Measurements from ENCODE around the gene SPPL2A. TPM values are rescaled to one million over a fixed set of nuclear protein-coding genes. Genes with fewer than 3 reads are reported as not detected.
"Not testable (repeated sequence)": the region's sequence is repeated elsewhere in the genome, so short reads cannot be mapped to it uniquely, and the experiment has no call there.

Gene SPPL2A, protein sequence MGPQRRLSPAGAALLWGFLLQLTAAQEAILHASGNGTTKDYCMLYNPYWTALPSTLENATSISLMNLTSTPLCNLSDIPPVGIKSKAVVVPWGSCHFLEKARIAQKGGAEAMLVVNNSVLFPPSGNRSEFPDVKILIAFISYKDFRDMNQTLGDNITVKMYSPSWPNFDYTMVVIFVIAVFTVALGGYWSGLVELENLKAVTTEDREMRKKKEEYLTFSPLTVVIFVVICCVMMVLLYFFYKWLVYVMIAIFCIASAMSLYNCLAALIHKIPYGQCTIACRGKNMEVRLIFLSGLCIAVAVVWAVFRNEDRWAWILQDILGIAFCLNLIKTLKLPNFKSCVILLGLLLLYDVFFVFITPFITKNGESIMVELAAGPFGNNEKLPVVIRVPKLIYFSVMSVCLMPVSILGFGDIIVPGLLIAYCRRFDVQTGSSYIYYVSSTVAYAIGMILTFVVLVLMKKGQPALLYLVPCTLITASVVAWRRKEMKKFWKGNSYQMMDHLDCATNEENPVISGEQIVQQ
- total RNA-seq (2014; rRNA removed; shearing (Covaris generic)), result 25.9 and 31.8 TPM in 2 replicates

DNA sequence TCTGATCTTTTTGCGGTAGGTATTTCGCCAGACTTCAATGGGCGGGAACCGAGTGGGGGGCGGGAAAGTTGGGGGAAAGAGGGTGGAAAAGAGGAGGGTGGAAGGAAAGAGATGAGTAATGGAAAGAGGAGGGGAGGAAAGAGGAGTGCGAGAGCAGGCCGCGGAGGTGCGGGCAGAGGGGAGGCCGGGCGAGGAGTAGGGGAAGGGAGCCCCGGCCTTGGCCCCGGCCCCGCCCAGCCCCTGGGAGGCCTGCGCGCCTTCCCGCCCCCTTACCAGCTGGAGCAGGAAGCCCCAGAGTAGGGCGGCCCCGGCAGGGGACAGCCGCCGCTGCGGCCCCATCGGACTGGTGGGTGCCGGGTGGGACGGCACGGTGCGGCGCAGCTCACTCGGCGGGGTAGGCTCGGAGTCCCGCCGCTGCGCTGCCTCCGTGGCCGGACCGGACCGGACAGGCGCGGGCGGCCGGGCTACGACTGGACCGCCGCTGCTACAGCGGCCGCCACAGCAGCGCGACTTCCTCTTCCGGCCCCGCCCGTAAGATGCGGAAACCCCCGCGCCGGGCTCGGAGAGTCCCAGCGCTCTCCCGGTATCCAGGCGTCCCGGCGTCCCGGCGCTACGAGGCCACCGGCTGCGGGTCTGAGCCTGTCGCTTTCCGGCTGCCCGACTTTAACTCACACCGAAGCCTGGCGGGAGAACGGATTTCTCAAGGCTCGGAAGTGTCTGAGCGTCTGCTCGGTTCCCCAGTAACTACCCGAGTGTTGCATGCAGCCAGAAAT is at the start of gene SPPL2A:
TSS of gene SPPL2A (minus strand) at position 512 of the 773 bp plus-strand sequence. CDS start at position 339, 173 bp downstream.
- Histone ChIP-seq H3K4me3 (ENCODE audit: insufficient read depth, low read depth, low read length) (peak within 1 kb of the TSS; percentile 74), H3K36me3 (replicated peaks; ENCODE audit: control insufficient read depth, insufficient read depth, low read length) (no peaks in the 10 kb centered on the region), H3K27me3 (ENCODE audit: control insufficient read depth, insufficient read depth, low read length) (no peaks in the 10 kb centered on the region)
- DNase-seq, result peak; percentile 97

DNA sequence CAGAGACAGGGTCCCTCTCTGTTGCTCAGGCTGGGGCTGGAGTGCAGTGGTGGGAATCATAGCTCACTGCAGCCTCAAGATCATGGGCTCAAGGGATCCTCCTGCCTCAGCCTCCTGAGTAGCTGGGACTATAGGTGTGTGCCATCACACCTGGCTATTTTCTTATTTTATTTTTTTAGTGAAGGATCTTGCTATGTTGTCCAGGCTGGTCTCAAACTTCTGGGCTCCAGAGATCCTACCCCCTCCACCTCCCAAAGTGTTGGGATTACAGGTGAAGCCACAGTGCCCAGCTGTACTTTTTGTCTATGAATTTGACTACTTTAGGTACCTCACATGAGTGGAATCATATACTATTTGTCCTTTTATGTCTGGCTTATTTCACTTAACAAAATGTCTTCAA is 49.1 kb upstream of the SPPL2A start:
- no peak for DNase-seq

DNA sequence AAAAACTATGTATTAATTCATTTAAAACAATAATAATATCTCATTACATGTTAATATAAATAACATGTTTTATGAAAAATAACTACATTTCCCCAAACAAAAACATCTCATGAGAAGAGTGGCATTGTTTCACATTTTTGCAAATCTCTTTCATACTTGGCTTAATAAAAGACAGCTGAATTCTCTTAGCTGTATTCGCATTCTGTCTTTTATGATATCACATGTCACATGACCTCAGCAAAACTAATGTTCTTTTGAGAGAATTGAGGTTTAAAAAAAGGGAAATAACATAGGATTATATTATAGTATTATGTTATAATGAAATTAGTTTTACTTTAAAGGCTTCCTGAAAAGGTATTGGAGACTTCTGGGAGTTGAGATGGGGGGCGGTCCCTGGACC is 48.4 kb upstream of the SPPL2A start:
- H3K4me3 ChIP-seq (ENCODE audit: insufficient read depth, low read depth, low read length), result no peak overlapping the region
- no peak for DNase-seq
- H3K36me3 ChIP-seq (replicated peaks; ENCODE audit: control insufficient read depth, insufficient read depth, low read length), result no peaks in the 10 kb centered on the region
- no peaks in the 10 kb centered on the region for H3K27me3 ChIP-seq (ENCODE audit: control insufficient read depth, insufficient read depth, low read length)

More for the DNA sequence above, 49.1 kb upstream of the SPPL2A start:
- Histone ChIP-seq H3K36me3 (replicated peaks; ENCODE audit: control insufficient read depth, insufficient read depth, low read length) (no peaks in the 10 kb centered on the region), H3K27me3 (ENCODE audit: control insufficient read depth, insufficient read depth, low read length) (no peaks in the 10 kb centered on the region), H3K4me3 (ENCODE audit: insufficient read depth, low read depth, low read length) (no peak overlapping the region)

GRCh38 chr15:50813089-50813488 is 47.6 kb upstream of the SPPL2A start:
- Histone ChIP-seq H3K4me3 (ENCODE audit: insufficient read depth, low read depth, low read length) (no peak overlapping the region), H3K27me3 (ENCODE audit: control insufficient read depth, insufficient read depth, low read length) (no peaks in the 10 kb centered on the region), H3K36me3 (replicated peaks; ENCODE audit: control insufficient read depth, insufficient read depth, low read length) (no peaks in the 10 kb centered on the region)
- no peak for DNase-seq

DNA sequence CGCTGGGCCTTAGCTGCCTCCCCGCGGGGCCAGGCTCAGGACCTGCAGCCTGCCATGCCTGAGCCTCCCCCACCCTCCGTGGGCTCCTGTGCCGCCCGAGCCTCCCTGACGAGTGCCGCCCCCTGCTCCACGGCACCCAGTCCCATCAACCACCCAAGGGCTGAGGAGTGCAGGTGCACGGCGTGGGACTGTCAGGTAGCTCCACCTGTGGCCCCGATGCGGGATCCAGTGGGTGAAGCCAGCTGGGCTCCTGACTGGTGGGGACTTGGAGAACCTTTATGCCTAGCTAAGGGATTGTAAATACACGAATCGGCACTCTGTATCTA is 46.6 kb upstream of the SPPL2A start:
- H3K36me3 ChIP-seq (replicated peaks; ENCODE audit: control insufficient read depth, insufficient read depth, low read length); H3K27me3 ChIP-seq (ENCODE audit: control insufficient read depth, insufficient read depth, low read length); H3K4me3 ChIP-seq (ENCODE audit: insufficient read depth, low read depth, low read length); DNase-seq: not testable (repeated sequence)

DNA sequence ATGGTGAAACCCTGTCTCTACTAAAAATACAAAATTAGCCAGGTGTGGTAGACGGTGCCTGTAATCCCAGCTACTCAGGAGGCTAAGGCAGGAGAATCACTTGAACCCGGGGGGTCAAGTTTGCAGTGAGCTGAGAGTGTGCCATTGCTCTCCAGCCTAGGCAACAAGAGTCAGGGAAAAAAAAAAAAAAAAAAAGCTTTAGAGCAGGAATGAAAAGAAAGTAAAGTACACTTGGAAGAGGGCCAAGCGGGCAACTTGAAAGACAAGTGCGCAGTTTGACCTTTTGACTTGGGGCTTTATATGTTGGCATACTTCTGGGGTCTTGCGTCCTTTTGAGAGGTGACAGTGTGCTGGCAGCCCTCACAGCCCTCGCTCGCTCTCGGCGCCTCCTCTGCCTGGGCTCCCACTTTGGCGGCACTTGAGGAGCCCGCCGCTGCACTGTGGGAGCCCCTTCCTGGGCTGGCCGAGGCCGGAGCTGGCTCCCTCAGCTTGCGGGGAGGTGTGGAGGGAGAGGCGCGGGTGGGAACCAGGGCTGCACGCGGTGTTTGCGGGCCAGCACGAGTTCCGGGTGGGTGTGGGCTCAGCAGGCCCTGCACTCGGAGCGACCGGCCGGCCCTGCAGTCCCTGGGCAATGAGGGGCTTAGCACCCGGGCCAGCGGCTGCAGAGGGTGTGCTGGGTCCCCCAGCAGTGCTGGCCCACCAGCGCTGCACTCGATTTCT is 46.1 kb upstream of the SPPL2A start:
- not testable (repeated sequence) for H3K4me3 ChIP-seq (ENCODE audit: insufficient read depth, low read depth, low read length); H3K27me3 ChIP-seq (ENCODE audit: control insufficient read depth, insufficient read depth, low read length)

GRCh38 chr15:50810128-50810527 is 44.6 kb upstream of the SPPL2A start:
- H3K27me3 ChIP-seq (ENCODE audit: control insufficient read depth, insufficient read depth, low read length), result no peaks in the 10 kb centered on the region
- DNase-seq, result no peak
- H3K36me3 ChIP-seq (replicated peaks; ENCODE audit: control insufficient read depth, insufficient read depth, low read length), result no peaks in the 10 kb centered on the region
- H3K4me3 ChIP-seq (ENCODE audit: insufficient read depth, low read depth, low read length), result no peak overlapping the region

More for the DNA sequence above, 46.1 kb upstream of the SPPL2A start:
- not testable (repeated sequence) for DNase-seq; H3K36me3 ChIP-seq (replicated peaks; ENCODE audit: control insufficient read depth, insufficient read depth, low read length)

DNA sequence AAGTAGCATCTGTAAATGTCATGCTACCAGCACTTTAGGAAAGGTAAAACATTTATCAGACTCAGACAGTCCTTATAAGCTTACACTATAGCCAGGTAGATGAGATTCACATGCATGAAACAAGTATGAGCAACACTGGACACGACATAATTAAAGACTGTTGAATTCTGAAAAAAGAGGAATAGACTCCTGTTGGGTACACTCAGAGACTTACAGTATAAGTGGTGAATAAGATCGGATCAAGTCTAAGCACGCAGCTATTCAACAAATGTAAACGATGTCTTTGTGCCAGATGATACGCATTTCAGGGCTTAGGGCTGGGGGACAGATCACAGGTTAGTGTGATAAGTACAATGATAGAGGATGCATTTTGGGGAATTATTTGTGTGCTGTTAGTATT is 43.2 kb upstream of the SPPL2A start:
- Histone ChIP-seq H3K36me3 (replicated peaks; ENCODE audit: control insufficient read depth, insufficient read depth, low read length) (no peaks in the 10 kb centered on the region), H3K27me3 (ENCODE audit: control insufficient read depth, insufficient read depth, low read length) (no peaks in the 10 kb centered on the region), H3K4me3 (ENCODE audit: insufficient read depth, low read depth, low read length) (no peak overlapping the region)
- DNase-seq, result no peak

- Histone ChIP-seq H3K27me3 (ENCODE audit: control insufficient read depth, insufficient read depth, low read length) (no peaks in the 10 kb centered on the region), H3K4me3 (ENCODE audit: insufficient read depth, low read depth, low read length) (no peak overlapping the region), H3K36me3 (replicated peaks; ENCODE audit: control insufficient read depth, insufficient read depth, low read length) (no peaks in the 10 kb centered on the region)
- no peak for DNase-seq
Measured at GRCh38 chr15:50803479-50804180, 38.1 kb upstream of the SPPL2A start.

GRCh38 chr15:50800715-50801114 is 35.2 kb upstream of the SPPL2A start:
- no peak for DNase-seq
- Histone ChIP-seq H3K27me3 (ENCODE audit: control insufficient read depth, insufficient read depth, low read length) (no peaks in the 10 kb centered on the region), H3K36me3 (replicated peaks; ENCODE audit: control insufficient read depth, insufficient read depth, low read length) (no peaks in the 10 kb centered on the region), H3K4me3 (ENCODE audit: insufficient read depth, low read depth, low read length) (no peak overlapping the region)

DNA sequence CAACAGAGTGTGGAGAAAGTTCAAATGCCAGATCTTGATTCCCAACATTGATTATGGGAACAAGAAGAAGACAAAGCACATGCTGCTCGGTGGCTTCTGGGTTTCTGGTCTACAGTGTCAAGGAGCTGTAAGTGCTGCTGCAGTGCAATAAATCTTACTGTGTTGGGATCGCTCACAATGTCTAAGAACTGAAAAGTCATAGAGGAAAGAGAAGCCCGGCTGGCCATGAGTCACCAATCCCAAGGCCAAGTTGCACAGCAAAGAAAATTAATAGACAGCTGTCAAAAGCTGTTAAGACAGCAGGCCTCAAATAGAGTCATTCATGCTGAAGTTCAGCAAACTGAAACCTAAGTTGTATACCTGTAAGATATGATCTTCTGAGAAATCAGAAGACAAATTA is 33.2 kb upstream of the SPPL2A start:
- Histone ChIP-seq H3K4me3 (ENCODE audit: insufficient read depth, low read depth, low read length) (no peak overlapping the region), H3K27me3 (ENCODE audit: control insufficient read depth, insufficient read depth, low read length) (no peaks in the 10 kb centered on the region), H3K36me3 (replicated peaks; ENCODE audit: control insufficient read depth, insufficient read depth, low read length) (no peaks in the 10 kb centered on the region)
- no peak for DNase-seq

DNA sequence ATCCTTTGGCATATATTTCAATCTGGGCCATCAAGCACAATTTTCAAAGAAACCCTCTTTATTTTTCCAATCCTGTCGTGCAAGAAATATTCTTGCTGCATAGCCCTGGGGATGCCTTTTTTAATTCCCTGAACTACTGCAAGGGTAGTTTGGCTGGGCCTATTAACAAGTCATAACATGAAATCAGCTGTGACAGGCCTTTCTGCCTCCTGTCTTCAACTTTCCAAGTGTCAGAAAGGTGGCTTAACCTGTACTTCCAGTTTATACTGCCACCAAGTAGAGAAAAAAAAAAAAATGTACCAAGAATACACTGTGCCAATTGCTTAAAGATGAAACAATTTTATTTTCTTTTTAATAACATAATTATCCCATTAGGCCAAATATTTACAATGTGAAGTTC is 32.4 kb upstream of the SPPL2A start:
- no peaks in the 10 kb centered on the region for H3K36me3 ChIP-seq (replicated peaks; ENCODE audit: control insufficient read depth, insufficient read depth, low read length)
- H3K4me3 ChIP-seq (ENCODE audit: insufficient read depth, low read depth, low read length), result no peak overlapping the region
- DNase-seq, result no peak
- H3K27me3 ChIP-seq (ENCODE audit: control insufficient read depth, insufficient read depth, low read length), result no peaks in the 10 kb centered on the region

- Histone ChIP-seq H3K4me3 (ENCODE audit: insufficient read depth, low read depth, low read length) (no peak overlapping the region), H3K36me3 (replicated peaks; ENCODE audit: control insufficient read depth, insufficient read depth, low read length) (no peaks in the 10 kb centered on the region), H3K27me3 (ENCODE audit: control insufficient read depth, insufficient read depth, low read length) (no peaks in the 10 kb centered on the region)
- no peak for DNase-seq
Measured at GRCh38 chr15:50791486-50791885, 26.0 kb upstream of the SPPL2A start.

DNA sequence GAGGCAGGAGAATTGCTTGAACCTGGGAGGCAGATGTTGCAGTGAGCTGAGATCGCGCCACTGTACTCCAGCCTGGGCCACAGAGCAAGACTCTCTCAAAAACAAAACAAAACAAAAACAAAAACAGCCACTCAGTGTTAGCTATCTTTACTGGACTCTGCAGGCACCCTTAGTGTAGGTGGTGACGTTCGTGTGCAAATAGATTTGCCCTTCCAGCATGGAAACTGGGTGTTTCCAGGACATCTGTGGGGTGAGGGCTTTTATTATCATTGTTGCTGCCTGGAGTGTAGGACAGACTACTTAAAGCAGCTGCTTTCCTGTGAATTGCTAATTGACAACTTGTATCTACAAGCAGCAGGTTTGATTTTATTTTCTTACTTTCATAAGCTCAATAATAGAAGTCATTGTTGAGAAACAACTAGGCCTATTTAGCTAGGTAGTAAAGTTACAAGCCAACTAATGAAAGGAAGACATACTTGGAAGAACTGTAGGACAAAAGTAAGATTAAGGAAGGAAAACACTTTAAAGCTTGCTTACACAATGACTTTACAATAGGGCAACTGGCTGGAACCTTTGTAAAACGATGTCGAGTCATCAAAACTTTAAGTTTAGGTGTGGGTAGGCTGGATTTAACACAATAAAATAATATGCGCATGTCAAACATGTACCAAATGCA is 25.4 kb upstream of the SPPL2A start:
- H3K4me3 ChIP-seq (ENCODE audit: insufficient read depth, low read depth, low read length), result no peak overlapping the region
- no peak for DNase-seq
- H3K27me3 ChIP-seq (ENCODE audit: control insufficient read depth, insufficient read depth, low read length), result no peaks in the 10 kb centered on the region
- H3K36me3 ChIP-seq (replicated peaks; ENCODE audit: control insufficient read depth, insufficient read depth, low read length), result no peaks in the 10 kb centered on the region

Data from H7 (cell line).